ENCODE data around the gene POLR2A. TPM values are rescaled to one million over a fixed set of nuclear protein-coding genes. Genes with fewer than 3 reads are reported as not detected.

Gene POLR2A
- total RNA-seq, 4 donors from 2014 or later: 93.9 to 120 (median 110) TPM

DNA sequence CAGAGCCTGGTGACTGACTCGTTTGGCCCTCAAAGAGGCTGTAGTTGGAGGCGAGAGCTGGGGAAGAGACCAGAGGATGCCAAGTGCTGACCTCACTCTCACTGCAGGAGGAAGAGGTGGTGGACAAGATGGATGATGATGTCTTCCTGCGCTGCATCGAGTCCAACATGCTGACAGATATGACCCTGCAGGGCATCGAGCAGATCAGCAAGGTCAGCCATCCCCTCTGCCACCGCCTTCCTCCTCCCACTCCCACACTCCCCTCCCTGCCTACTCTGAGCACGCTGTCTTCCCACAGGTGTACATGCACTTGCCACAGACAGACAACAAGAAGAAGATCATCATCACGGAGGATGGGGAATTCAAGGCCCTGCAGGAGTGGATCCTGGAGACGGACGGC is 26.9 kb downstream of the POLR2A start:
- 80% methylated on average over 10 of the region's 10 CpGs for WGBS, 2 donors
- TF ChIP-seq POLR2A (IDR thresholded peaks at IDR 0.05): no peak
- TF ChIP-seq, protein P1, sequence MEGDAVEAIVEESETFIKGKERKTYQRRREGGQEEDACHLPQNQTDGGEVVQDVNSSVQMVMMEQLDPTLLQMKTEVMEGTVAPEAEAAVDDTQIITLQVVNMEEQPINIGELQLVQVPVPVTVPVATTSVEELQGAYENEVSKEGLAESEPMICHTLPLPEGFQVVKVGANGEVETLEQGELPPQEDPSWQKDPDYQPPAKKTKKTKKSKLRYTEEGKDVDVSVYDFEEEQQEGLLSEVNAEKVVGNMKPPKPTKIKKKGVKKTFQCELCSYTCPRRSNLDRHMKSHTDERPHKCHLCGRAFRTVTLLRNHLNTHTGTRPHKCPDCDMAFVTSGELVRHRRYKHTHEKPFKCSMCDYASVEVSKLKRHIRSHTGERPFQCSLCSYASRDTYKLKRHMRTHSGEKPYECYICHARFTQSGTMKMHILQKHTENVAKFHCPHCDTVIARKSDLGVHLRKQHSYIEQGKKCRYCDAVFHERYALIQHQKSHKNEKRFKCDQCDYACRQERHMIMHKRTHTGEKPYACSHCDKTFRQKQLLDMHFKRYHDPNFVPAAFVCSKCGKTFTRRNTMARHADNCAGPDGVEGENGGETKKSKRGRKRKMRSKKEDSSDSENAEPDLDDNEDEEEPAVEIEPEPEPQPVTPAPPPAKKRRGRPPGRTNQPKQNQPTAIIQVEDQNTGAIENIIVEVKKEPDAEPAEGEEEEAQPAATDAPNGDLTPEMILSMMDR (IDR thresholded peaks at IDR 0.05): no peak
- intact Hi-C loops (cut with DNase I; ENCODE audit: low total_unique reads): no loop called here

GRCh38 chr17:7512105-7512504 is 27.9 kb downstream of the POLR2A start:
- H3K4me3 ChIP-seq (ENCODE audit: low read depth, poor library complexity, severe bottlenecking): no peak overlapping the region
- intact Hi-C loops (cut with DNase I; ENCODE audit: low total_unique reads): no loop called here
- TF ChIP-seq POLR2A (IDR thresholded peaks at IDR 0.05): no peak
- TF ChIP-seq, protein P1 (IDR thresholded peaks at IDR 0.05): no peak
- no peak for DNase-seq (ENCODE audit: low spot score in 2 of 2)
- WGBS, 2 donors: 87 to 92% methylated on average over 13 to 15 of the region's 15 CpGs

More for the DNA sequence above, 26.9 kb downstream of the POLR2A start:
- no peak overlapping the region for H3K4me3 ChIP-seq (ENCODE audit: low read depth, poor library complexity, severe bottlenecking)
- DNase-seq (ENCODE audit: low spot score in 2 of 2): no peak

DNA sequence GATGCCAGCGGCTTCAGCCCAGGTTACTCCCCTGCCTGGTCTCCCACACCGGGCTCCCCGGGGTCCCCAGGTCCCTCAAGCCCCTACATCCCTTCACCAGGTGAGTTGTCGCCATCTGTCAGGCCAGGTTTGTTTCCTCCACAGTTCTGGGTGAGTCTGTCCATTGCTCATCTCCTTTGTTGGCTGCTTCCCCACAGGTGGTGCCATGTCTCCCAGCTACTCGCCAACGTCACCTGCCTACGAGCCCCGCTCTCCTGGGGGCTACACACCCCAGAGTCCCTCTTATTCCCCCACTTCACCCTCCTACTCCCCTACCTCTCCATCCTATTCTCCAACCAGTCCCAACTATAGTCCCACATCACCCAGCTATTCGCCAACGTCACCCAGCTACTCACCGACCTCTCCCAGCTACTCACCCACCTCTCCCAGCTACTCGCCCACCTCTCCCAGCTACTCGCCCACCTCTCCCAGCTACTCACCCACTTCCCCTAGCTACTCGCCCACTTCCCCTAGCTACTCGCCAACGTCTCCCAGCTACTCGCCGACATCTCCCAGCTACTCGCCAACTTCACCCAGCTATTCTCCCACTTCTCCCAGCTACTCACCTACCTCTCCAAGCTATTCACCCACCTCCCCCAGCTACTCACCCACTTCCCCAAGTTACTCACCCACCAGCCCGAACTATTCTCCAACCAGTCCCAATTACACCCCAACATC is 28.8 kb downstream of the POLR2A start:
- intact Hi-C loops (cut with DNase I; ENCODE audit: low total_unique reads): no loop called here
- DNase-seq (ENCODE audit: low spot score in 2 of 2): no peak
- H3K4me3 ChIP-seq (ENCODE audit: low read depth, poor library complexity, severe bottlenecking): no peak overlapping the region
- TF ChIP-seq, protein P1 (IDR thresholded peaks at IDR 0.05): no peak
- TF ChIP-seq POLR2A (IDR thresholded peaks at IDR 0.05): no peak
- WGBS, 2 donors: 88 to 90% methylated on average over 20 of the region's 20 CpGs

DNA sequence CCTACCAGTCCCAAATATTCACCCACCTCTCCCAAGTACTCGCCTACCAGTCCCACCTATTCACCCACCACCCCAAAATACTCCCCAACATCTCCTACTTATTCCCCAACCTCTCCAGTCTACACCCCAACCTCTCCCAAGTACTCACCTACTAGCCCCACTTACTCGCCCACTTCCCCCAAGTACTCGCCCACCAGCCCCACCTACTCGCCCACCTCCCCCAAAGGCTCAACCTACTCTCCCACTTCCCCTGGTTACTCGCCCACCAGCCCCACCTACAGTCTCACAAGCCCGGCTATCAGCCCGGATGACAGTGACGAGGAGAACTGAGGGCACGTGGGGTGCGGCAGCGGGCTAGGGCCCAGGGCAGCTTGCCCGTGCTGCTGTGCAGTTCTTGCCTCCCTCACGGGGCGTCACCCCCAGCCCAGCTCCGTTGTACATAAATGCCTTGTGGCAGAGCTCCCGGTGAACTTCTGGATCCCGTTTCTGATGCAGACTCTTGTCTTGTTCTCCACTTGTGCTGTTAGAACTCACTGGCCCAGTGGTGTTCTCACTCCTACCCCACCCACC is 29.8 kb downstream of the POLR2A start:
- intact Hi-C loops (cut with DNase I; ENCODE audit: low total_unique reads): no loop called here
- 42 to 45% methylated on average over 17 of the region's 17 CpGs for WGBS, 2 donors
- TF ChIP-seq POLR2A (IDR thresholded peaks at IDR 0.05): no peak
- TF ChIP-seq, protein P1 (IDR thresholded peaks at IDR 0.05): no peak
- no peak overlapping the region for H3K4me3 ChIP-seq (ENCODE audit: low read depth, poor library complexity, severe bottlenecking)
- DNase-seq (ENCODE audit: low spot score in 2 of 2): no peak

GRCh38 chr17:7515911-7516610 is 31.9 kb downstream of the POLR2A start:
- DNase-seq (ENCODE audit: low spot score in 2 of 2): no peak
- WGBS, 2 donors: 90 to 92% methylated on average over 13 of the region's 13 CpGs

More at GRCh38 chr17:7515911-7516610, 31.9 kb downstream of the POLR2A start:
- intact Hi-C loops (cut with DNase I; ENCODE audit: low total_unique reads): no loop called here
- TF ChIP-seq POLR2A (IDR thresholded peaks at IDR 0.05): no peak
- TF ChIP-seq, protein P1 (IDR thresholded peaks at IDR 0.05): no peak
- no peak overlapping the region for H3K4me3 ChIP-seq (ENCODE audit: low read depth, poor library complexity, severe bottlenecking)
